ENCODE data around the gene ABLIM2.

GRCh38 chr4:8125526-8126056, 33.0 kb downstream of the ABLIM2 start:
- TF ChIP-seq CTCF (conservative IDR thresholded peaks at IDR 0.05): no peak
- TF ChIP-seq ZFX (IDR thresholded peaks at IDR 0.05): no peak

Measured in C4-2B (cell line).